ENCODE data around the gene ANKHD1. TPM values are rescaled to one million over a fixed set of nuclear protein-coding genes. Genes with fewer than 3 reads are reported as not detected.

Gene ANKHD1
- total and polyA plus RNA-seq, 4 donors = 33.2 to 116 (median 60.1) TPM

- TF ChIP-seq REST (IDR thresholded peaks at IDR 0.05) (no peak), YY1 (IDR thresholded peaks at IDR 0.05) (no peak), JUND (IDR thresholded peaks at IDR 0.05) (no peak)
- Histone ChIP-seq H3K36me3 (ENCODE audit: control insufficient read depth in 4 of 4, insufficient read depth in 3 of 4, low read depth in 1 of 4, low read length in 3 of 4) (no peaks in the 10 kb centered on the region), H3K9ac (ENCODE audit: low read depth in 1 of 2, low read length in 2 of 2) (no peak overlapping the region), H3K4me1 (ENCODE audit: control insufficient read depth in 4 of 4, insufficient read depth in 4 of 4, low read length in 3 of 4) (peaks cover 0 to 22% (median 14%) of the 10 kb centered on the region in 4 donors), H3K9me3 (ENCODE audit: control insufficient read depth in 4 of 4, low read length in 3 of 4) (no peaks in the 10 kb centered on the region), H3K4me3 (ENCODE audit: low read depth in 1 of 3, low read length in 3 of 3) (no peak overlapping the region), H3K27me3 (ENCODE audit: control insufficient read depth in 4 of 4, insufficient read depth in 4 of 4, low read length in 3 of 4) (no peaks in the 10 kb centered on the region), H3K27ac (ENCODE audit: low read depth in 1 of 2, low read length in 2 of 2) (no peak overlapping the region)
- DNase-seq (ENCODE audit: low spot score) = no peak
- WGBS = 96% methylated on average over 2 of the region's 2 CpGs
Observed at GRCh38 chr5:140417235-140417634, 15.6 kb downstream of the ANKHD1 start.

- no peaks in the 10 kb centered on the region for H3K27me3 ChIP-seq (ENCODE audit: control insufficient read depth in 4 of 4, insufficient read depth in 4 of 4, low read length in 3 of 4)
- H3K9ac ChIP-seq (ENCODE audit: low read depth in 1 of 2, low read length in 2 of 2) = no peak overlapping the region
- 98% methylated on average over 1 of the region's 1 CpG for WGBS
- H3K4me3 ChIP-seq (ENCODE audit: low read depth in 1 of 3, low read length in 3 of 3) = no peak overlapping the region
- peaks cover 0 to 22% (median 11%) of the 10 kb centered on the region in 4 donors for H3K4me1 ChIP-seq (ENCODE audit: control insufficient read depth in 4 of 4, insufficient read depth in 4 of 4, low read length in 3 of 4)
- H3K36me3 ChIP-seq (ENCODE audit: control insufficient read depth in 4 of 4, insufficient read depth in 3 of 4, low read depth in 1 of 4, low read length in 3 of 4) = no peaks in the 10 kb centered on the region
- TF ChIP-seq FOXA2 (IDR thresholded peaks at IDR 0.05) = no peak
- TF ChIP-seq YY1 (IDR thresholded peaks at IDR 0.05) = no peak
- no peak for TF ChIP-seq NR2F2 (IDR thresholded peaks at IDR 0.05)
- no peak for TF ChIP-seq MAX (IDR thresholded peaks at IDR 0.05)
- no peak for TF ChIP-seq HNF4A (conservative IDR thresholded peaks at IDR 0.05)
- no peak for TF ChIP-seq GABPA (IDR thresholded peaks at IDR 0.05 in 1 of 2, conservative IDR thresholded peaks at IDR 0.05 in 1 of 2)
- TF ChIP-seq ZBTB33 (IDR thresholded peaks at IDR 0.05) = no peak
- TF ChIP-seq SP1 (IDR thresholded peaks at IDR 0.05) = no peak
- no peak for TF ChIP-seq RXRA (IDR thresholded peaks at IDR 0.05)
- TF ChIP-seq CTCF (IDR thresholded peaks at IDR 0.05; ENCODE audit: low read depth, low read length, missing input control) = no peak
- H3K9me3 ChIP-seq (ENCODE audit: control insufficient read depth in 4 of 4, low read length in 3 of 4) = no peaks in the 10 kb centered on the region
- H3K27ac ChIP-seq (ENCODE audit: low read depth in 1 of 2, low read length in 2 of 2) = no peak overlapping the region
- no peak for DNase-seq (ENCODE audit: low spot score)
Observed at GRCh38 chr5:140418862-140419520, 17.4 kb downstream of the ANKHD1 start.
